Suprapubic skin (tissue), 4 donors: ENCODE data around the gene CCL3. TPM values are rescaled to one million over a fixed set of nuclear protein-coding genes. Genes with fewer than 3 reads are reported as not detected.
"Not testable (repeated sequence)": the region's sequence is repeated elsewhere in the genome, so short reads cannot be mapped to it uniquely, and the experiment has no call there.

Source experiments
- DNase-seq, 2 donors: peaks; one replicate each; pipeline ENCODE4 v3.0.0-alpha.2; 2019; ENCODE audit warnings: low spot score in 2 of 2
- H3K27ac ChIP-seq: fragments of 200-600 bp; sonication (generic); one replicate; pipeline ENCODE4 v1.5.1; 2019
- H3K27me3 ChIP-seq: fragments of 200-600 bp; sonication (generic); one replicate; pipeline ENCODE4 v1.5.1; 2019
- H3K36me3 ChIP-seq: fragments of 200-600 bp; sonication (generic); one replicate; pipeline ENCODE4 v1.5.1; 2019
- H3K4me1 ChIP-seq: fragments of 200-600 bp; sonication (generic); one replicate; pipeline ENCODE4 v1.5.1; 2019
- H3K4me3 ChIP-seq: fragments of 200-600 bp; sonication (generic); one replicate; pipeline ENCODE4 v1.5.1; 2019; ENCODE audit warnings: mild to moderate bottlenecking
- H3K9me3 ChIP-seq: fragments of 200-600 bp; sonication (generic); one replicate; pipeline ENCODE4 v1.5.1; 2019
- EP300 ChIP-seq: sonication (generic); formaldehyde crosslinking; IDR thresholded peaks from one replicate; pipeline ENCODE4 v1.6.1; 2017; ENCODE audit warnings: antibody characterized with exemption
- POLR2A ChIP-seq, 2 donors: fragments of 450-650 bp; IDR thresholded peaks; one replicate each; pipeline ENCODE4 v1.6.1; 2017; ENCODE audit warnings: antibody characterized with exemption in 2 of 2, mild to moderate bottlenecking in 2 of 2, moderate library complexity in 2 of 2
- POLR2AphosphoS5 ChIP-seq, 3 donors: sonication (generic); formaldehyde crosslinking; IDR thresholded peaks; one replicate each; pipeline ENCODE4 v1.6.1; 2017; ENCODE audit warnings: antibody characterized with exemption in 3 of 3
- WGBS: methylation state at CpG from one replicate; pipeline ENCODE4 v1.1.5; 2018; 5-methylcytosine and 5-hydroxymethylcytosine counted together
- total RNA-seq, 4 donors: library from RNA; depleted of rRNA; stranded (reverse); fragments of >200 nt; gene quantifications; one replicate each; pipeline ENCODE4 v1.1.0, GENCODE V29; 2016
- TF ChIP-seq, protein P1 (sequence below), 2 donors: fragments of 200-600 bp in 1 of 2; fragments of 450-650 bp in 1 of 2; sonication (generic) in 1 of 2; IDR thresholded peaks; one replicate each; pipeline ENCODE4 v1.5.1; 2016 to 2019; ENCODE audit warnings: antibody characterized with exemption in 2 of 2, mild to moderate bottlenecking in 1 of 2, moderate library complexity in 1 of 2

CCL3 gene
- total RNA-seq, 4 donors from 2014 or later = 0.79 TPM; not detected in 3

DNA sequence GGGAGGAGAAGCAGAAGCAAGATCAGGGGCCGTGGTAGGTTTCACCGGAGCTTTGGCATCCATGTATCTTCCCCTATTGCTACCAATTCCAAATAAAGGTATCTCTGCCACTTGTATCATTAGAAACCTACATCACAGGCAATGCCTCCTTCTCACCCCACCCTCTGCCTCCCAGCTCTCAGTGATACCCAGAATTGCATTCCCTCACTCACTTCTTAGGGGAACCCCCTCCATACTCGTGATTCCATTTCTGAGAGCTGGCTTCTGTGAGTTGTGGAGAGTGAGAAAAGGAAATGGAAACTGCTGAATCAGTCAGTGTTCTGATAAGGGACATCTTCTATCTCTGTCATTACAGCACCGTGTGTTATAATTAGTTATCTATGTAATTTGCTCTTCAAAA is 2.3 kb upstream of the CCL3 start:
- Histone ChIP-seq H3K9me3 (no peaks in the 10 kb centered on the region), H3K27ac (no peak overlapping the region), H3K36me3 (no peaks in the 10 kb centered on the region), H3K4me1 (no peaks in the 10 kb centered on the region), H3K27me3 (peaks cover 8% of the 10 kb centered on the region), H3K4me3 (no peak overlapping the region)
- TF ChIP-seq POLR2AphosphoS5 (IDR thresholded peaks at IDR 0.05) (no peak), POLR2A (IDR thresholded peaks at IDR 0.05) (no peak), EP300 (no peak)
- 71% methylated on average over 4 of the region's 4 CpGs for WGBS
- no peak for DNase-seq

DNA sequence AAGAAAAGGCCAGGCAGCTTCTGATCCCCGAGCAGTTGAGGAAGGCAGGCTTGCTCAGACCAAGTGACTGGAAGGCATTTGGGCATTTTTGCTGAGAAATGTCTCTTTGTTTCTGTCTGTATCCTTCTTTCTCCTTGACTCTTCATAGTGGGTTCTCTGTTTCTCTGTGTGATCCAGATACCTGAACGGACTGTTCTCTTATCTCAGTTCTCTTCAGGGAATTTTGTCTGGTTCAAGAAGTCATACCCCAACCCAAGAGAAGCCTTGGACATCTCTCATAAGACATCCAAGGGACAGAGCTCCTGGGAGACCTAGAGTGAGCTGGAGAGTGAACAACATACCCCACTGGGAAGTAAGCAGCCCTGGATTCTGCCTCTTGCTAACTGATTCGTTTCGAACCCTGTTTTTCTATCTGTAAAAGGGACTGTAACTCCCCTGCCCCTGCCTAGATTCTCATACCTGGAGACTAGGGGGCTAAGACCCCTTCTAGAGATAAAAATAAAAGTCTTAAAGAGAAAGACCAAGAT is 541 bp downstream of the CCL3 start:
- Histone ChIP-seq H3K27me3 (peaks cover 8% of the 10 kb centered on the region), H3K36me3 (no peaks in the 10 kb centered on the region), H3K4me1 (no peaks in the 10 kb centered on the region), H3K4me3 (no peak overlapping the region), H3K27ac (no peak overlapping the region), H3K9me3 (no peaks in the 10 kb centered on the region)
- TF ChIP-seq POLR2A (IDR thresholded peaks at IDR 0.05) (no peak), POLR2AphosphoS5 (IDR thresholded peaks at IDR 0.05) (no peak), EP300 (no peak)
- TF ChIP-seq, protein P1, sequence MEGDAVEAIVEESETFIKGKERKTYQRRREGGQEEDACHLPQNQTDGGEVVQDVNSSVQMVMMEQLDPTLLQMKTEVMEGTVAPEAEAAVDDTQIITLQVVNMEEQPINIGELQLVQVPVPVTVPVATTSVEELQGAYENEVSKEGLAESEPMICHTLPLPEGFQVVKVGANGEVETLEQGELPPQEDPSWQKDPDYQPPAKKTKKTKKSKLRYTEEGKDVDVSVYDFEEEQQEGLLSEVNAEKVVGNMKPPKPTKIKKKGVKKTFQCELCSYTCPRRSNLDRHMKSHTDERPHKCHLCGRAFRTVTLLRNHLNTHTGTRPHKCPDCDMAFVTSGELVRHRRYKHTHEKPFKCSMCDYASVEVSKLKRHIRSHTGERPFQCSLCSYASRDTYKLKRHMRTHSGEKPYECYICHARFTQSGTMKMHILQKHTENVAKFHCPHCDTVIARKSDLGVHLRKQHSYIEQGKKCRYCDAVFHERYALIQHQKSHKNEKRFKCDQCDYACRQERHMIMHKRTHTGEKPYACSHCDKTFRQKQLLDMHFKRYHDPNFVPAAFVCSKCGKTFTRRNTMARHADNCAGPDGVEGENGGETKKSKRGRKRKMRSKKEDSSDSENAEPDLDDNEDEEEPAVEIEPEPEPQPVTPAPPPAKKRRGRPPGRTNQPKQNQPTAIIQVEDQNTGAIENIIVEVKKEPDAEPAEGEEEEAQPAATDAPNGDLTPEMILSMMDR (IDR thresholded peaks at IDR 0.05) = no peak
- 76% methylated on average over 4 of the region's 4 CpGs for WGBS
- no peak for DNase-seq

DNA sequence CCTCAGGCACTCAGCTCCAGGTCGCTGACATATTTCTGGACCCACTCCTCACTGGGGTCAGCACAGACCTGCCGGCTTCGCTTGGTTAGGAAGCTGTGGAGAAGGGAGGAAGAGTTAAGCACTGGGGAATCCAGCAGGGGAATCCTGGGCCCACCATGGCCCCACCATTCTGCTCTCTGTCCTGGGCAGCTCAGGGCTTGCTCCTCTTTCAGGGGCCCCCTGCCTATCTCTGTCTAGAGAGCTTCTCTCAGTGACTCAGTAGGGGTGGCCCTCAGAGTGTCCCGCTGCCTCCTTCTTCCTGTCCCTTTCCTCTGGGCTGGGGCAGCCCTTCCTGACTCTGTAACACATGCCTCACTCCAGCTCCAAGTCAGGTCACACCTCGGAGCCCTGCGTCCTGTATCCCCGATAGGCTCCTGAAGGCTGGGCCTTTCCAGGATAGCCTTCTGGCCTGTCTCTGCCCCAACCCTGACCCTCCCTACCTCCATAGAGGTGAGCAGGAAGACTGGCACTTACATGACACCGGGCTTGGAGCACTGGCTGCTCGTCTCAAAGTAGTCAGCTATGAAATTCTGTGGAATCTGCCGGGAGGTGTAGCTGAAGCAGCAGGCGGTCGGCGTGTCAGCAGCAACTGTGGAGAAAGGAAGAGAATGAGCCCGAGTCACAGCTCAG is 1.1 kb downstream of the CCL3 start:
- no peak for DNase-seq
- H3K27ac ChIP-seq = no peak overlapping the region
- 76% methylated on average over 14 of the region's 14 CpGs for WGBS
- TF ChIP-seq POLR2AphosphoS5 (IDR thresholded peaks at IDR 0.05) (no peak), POLR2A (IDR thresholded peaks at IDR 0.05) (no peak), EP300 (no peak)
- TF ChIP-seq, protein P1 (IDR thresholded peaks at IDR 0.05) = no peak
- no peaks in the 10 kb centered on the region for H3K36me3 ChIP-seq
- no peaks in the 10 kb centered on the region for H3K4me1 ChIP-seq
- no peaks in the 10 kb centered on the region for H3K9me3 ChIP-seq
- H3K4me3 ChIP-seq = no peak overlapping the region
- peaks cover 8% of the 10 kb centered on the region for H3K27me3 ChIP-seq

DNA sequence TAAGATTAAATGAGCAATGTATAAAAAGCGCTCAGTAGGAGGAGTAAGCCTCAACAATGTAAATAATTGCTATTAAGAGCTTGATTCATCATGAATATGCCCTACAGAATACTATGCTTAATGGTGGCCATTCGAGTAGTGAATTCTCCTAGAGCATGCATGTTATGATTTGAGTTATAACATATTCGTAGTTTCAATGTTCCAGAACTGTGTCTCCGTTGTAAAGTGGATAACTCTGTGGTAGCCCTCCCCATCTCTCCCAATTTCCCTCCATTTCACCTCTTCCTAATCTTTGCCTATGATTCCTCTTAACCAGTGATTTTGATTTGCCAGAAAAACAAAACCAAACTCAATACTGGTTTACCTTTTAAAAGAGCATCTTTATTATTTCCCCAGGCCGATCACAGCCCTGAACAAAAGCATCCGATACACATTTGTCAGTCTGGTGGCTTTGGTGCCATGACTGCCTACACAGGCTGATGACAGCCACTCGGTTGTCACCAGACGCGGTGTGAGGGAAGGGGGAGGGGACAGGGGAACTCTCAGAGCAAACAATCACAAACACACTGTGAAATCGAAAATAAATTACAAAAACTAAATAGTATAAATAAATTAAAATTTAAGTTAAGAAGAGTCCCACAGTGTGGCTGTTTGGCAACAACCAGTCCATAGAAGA is 1.9 kb downstream of the CCL3 start:
- not testable (repeated sequence) for H3K36me3 ChIP-seq, H3K4me1 ChIP-seq, H3K27me3 ChIP-seq, H3K27ac ChIP-seq, H3K9me3 ChIP-seq, H3K4me3 ChIP-seq, DNase-seq
- 83% methylated on average over 10 of the region's 10 CpGs for WGBS

DNA sequence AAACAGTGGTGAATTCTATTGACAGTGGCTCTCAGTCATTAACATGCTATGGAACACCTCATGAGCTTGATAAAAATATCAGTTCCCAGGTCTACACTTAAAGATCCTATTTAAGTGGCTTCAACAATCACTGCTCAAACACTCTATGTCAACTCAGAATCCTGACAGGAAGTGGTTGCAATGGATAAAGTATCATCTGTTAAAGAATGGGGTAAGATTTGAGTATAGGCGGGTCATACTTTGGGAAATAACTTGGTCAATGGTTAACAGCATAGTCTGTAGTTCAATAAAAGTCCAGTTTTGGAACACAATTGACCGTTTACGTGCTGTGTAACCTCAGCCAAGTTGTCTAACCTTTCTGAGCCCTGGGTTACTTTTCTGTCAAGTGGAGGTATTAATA is 2.5 kb downstream of the CCL3 start:
- H3K4me3 ChIP-seq, H3K36me3 ChIP-seq, H3K27me3 ChIP-seq, H3K9me3 ChIP-seq, H3K4me1 ChIP-seq, DNase-seq, H3K27ac ChIP-seq: not testable (repeated sequence)
- 96% methylated on average over 3 of the region's 3 CpGs for WGBS

DNA sequence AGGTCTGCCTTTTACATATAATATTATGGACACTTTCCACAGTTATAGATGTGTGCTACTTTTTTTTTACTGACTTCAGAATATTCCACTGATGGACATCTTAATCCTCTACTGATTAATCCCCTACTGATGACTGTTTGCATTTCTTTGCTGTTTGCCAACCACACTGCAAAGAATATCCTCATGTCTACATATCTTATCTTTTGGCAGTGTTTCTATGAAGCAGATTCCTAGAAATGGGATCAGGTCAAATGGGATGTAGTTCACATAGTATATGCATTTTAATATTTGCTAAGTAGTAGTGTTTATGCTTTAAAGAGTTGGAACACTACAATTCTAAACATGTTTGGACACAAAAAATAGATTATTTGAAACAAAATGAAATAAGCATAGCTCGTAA is 3.2 kb downstream of the CCL3 start:
- WGBS = 82% methylated on average over 1 of the region's 1 CpG
- TF ChIP-seq, protein P1 (IDR thresholded peaks at IDR 0.05) = no peak
- no peaks in the 10 kb centered on the region for H3K4me1 ChIP-seq
- no peaks in the 10 kb centered on the region for H3K9me3 ChIP-seq
- H3K27ac ChIP-seq = no peak overlapping the region
- no peak overlapping the region for H3K4me3 ChIP-seq
- H3K27me3 ChIP-seq = peaks cover 8% of the 10 kb centered on the region
- no peaks in the 10 kb centered on the region for H3K36me3 ChIP-seq
- DNase-seq = no peak
